CD4-positive, alpha-beta T cell treated with Interleukin-17A for 1 hour (primary cell): ENCODE measurements around the gene GCM1.
"Not testable (repeated sequence)": the region's sequence is repeated elsewhere in the genome, so short reads cannot be mapped to it uniquely, and the experiment has no call there.

Experiments used
- DNase-seq: peaks from one replicate; pipeline ENCODE4 v3.0.0-alpha.2; 2020

GCM1 gene

DNA sequence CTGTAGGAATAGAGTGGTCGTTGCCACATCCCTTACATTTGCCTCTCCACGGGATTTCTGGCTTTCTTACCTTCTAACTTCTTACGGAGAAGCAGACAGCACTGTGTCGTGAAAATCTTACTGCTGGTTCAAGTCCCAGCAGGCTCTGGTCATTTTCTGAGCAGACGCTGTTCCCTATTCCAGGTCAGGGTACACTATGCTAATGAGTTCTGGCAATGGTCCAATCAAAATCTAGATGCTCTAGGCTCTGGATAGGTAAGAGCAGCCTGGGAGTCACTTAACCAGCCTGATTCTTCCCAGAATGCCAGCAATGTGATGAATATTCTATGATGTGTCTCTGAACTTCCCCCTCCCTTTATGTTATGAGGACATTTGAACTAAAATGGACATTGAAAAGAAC, at the start of gene GCM1:
GCM1 (minus strand) TSS at position 158 of the 400 bp plus-strand sequence. CDS start 3,209 bp downstream, outside the sequence.
- no peak for DNase-seq

- no peak for DNase-seq
Observed at GRCh38 chr6:53197553-53197952, 48.9 kb upstream of the GCM1 start.

- DNase-seq, result no peak
Observed at GRCh38 chr6:53195048-53195447, 46.4 kb upstream of the GCM1 start.

DNA sequence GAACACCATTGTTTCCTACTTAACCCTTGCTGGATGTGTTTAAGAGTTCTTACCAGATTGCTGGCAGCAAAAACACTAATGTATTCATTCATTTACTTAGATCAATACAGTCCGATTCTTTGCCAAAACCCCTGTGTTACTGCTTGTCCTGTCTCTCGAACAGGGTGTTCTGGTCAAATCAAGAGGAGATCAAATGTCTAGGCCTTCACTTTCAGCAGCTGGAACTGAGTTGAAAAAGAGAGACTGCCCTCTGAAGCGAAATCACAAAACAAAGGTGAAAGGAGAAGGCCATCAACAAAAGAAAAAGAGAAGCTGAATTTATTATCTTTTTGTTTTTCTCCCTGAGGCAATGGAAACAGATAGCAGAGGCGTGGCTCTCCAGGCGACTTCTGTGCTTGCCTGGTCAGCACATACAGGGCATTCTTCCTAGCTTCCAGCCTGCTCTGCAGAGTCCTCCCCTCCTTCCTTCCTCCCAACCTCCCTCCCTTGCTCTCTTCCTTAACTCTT, 44.1 kb upstream of the GCM1 start:
- no peak for DNase-seq

- no peak for DNase-seq
Observed at GRCh38 chr6:53189554-53189953, 40.9 kb upstream of the GCM1 start.

DNA sequence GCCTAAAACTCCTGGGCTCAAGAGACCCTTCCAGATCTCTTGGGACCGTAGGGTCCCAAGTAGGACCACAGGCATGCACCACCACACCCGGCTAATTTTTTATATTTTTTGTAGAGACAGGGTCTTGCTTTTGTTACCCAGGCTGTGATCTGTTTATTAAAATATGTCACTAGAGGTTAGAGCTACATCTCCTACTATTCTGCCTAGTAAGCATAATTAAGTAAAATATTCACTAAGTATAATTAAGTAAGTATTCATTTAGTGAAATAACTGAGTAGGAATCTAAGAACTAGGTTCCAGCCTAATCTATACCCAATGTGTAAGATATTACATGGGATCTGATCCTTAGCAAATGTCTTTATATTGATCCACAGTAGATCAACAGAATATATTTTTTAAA, 40.2 kb upstream of the GCM1 start:
- no peak for DNase-seq

DNA sequence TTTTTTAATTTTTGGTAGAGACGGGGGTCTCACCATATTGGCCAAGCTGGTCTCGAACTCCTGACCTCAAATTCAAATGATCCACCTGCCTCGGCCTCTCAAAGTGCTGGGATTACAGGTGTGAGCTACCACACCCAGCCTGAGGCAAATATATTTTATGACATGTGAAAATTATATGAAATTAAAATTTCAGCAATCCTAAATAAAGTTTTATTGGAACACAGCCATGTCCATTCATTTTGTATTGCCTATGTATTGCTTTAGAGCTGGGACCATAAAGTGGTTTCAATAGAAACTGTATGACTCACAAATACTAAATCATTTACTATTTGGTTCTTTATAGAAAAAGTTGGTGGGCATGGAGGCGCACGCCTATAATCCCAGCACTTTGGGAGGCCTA, 32.0 kb upstream of the GCM1 start:
- DNase-seq, result no peak

GRCh38 chr6:53179961-53180651, 31.5 kb upstream of the GCM1 start:
- DNase-seq, result peak; percentile 32

DNA sequence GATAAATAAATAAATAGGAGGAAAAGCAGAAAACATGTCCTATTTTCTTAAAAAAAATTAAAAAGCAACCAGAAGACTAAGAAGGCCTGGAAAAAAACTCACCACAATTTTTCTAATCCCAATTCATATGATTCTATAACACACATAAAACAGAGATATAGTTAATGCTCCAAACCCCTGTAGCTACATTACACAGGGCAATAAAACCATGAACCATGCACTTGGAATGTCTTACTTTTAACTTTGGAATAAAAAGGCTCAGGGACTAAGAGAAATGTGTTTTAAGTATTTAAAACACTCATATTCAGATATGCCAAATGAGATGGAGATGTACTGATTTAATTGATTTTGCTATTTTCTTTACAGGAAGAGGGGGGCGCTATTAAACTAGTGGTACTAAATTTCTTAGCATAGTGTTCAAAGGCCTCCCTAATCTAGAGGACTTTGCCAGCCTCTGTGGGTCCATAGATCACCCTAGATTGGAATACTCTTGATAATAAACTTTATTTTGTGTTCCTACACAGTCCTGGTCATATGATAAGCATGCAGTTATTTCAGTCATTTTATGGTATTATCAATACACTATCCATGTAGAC, 30.3 kb upstream of the GCM1 start:
- no peak for DNase-seq

GRCh38 chr6:53175027-53175426, 26.4 kb upstream of the GCM1 start:
- no peak for DNase-seq

DNA sequence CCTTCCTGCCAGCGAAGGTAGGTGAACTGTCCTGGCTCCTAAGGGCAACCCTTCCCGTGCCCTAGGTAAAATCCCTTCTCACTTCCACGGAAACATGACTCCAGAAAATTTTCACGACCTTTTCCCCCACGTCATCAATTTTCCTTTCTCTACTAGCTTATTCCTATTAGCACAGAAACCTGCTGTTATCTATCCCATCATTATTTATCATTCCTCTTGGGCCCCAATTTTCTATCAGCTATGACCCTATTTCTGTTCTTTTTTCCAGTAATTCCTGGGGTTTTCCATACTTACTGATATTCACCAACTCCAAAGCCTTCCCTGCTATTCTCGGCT, 23.8 kb upstream of the GCM1 start:
- no peak for DNase-seq

GRCh38 chr6:53171605-53172467, 23.2 kb upstream of the GCM1 start:
- peak; percentile 89 for DNase-seq

DNA sequence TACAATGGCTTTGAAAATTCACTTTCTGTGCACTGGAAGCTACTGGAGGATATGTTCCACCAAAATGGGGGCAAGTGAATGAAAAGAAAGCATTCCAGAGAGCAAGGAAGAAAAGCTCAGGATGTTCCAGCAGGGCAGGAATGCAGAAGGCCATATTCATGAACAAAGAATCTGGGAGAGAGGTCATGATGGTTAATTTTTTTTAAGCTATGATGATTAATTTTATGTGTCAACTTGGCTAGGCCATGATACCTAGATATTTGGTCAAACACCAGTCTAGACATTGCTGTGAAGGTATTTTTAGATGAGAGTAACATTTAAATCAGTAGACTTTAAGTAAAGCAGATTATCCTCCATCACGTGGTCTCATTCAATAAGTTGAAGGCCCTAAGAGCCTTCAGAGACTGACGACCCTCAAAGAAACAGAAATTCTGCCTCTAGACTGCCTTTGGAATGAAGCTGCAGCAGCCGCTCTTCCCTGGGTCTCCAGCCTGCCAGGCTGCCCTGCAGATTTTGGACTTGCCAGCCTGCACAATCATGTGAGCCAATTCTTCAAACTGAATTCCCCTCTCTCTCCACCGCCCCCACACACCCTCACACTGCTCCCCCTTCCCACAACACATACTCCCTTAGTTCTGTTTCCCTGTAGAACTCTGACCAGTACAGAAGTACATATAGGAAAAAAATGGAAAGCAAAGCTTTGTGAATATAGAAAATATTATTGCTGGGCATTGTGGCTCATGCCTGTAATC, 20.1 kb upstream of the GCM1 start:
- DNase-seq, result no peak

- no peak for DNase-seq
Observed at GRCh38 chr6:53165293-53165692, 16.7 kb upstream of the GCM1 start.

- DNase-seq, result no peak
Observed at GRCh38 chr6:53162606-53163005, 14.0 kb upstream of the GCM1 start.

- no peak for DNase-seq
Observed at GRCh38 chr6:53161481-53162009, 12.9 kb upstream of the GCM1 start.

- DNase-seq, result no peak
Observed at GRCh38 chr6:53159558-53159957, 10.9 kb upstream of the GCM1 start.

GRCh38 chr6:53158076-53158475, 9.4 kb upstream of the GCM1 start:
- not testable (repeated sequence) for DNase-seq

DNA sequence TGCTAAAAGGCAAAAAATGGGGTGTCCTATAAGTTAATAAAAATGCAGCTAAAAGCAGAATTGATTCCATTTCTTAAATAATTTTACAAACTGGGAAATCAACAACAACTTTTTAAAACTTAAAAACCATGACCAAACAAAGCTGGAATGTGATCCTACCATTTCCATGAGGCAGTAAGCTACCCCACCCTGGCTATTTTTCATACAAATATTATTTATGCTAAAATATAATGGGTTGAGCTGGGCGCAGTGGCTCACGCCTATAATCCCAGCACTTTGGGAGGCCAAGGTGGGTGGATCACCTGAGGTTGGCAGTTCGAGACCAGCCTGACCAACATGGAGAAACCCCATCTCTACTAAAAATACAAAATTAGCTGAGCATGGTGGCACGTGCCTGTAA, 6.6 kb upstream of the GCM1 start:
- not testable (repeated sequence) for DNase-seq

GRCh38 chr6:53154794-53155193, 6.2 kb upstream of the GCM1 start:
- DNase-seq, result no peak

DNA sequence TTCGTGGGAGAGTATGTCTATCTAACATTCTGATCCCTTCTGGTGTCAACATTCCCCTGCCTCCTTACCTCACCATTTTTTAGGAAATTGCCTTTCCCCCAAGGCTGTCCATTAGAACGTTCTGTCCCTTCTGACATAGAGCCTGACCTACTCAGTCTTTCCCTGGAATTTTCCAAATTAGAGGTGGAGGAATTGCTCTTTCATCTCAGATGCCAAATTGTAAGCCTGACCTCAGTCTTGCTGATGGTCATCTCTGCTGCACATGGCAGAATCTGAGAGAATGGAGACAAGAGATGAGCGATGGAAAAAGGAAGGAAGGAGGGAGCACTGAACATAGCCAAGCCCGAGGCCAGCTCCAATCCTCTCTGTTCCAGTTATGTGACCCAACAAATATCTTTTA, 5.4 kb upstream of the GCM1 start:
- no peak for DNase-seq

DNA sequence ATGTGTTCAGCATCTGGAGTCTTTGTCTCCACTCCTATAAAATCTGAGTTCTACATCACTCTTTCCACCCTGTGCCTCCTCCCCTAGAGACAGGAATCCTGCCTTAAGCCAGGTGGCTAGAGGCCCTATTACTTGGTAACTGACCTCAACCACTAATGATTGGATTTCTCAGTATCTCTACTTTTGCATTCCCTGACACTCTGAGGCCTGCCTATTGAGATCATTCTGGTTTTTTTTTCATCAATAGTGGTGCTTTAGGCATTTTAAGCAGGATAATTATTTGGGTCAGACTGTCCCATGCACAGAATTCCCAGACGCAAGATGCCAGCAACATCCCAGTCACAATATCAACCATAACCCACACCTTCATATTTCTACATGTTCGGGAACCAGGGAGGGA, 3.9 kb upstream of the GCM1 start:
- DNase-seq, result no peak

GRCh38 chr6:53151676-53152075, 3.0 kb upstream of the GCM1 start:
- no peak for DNase-seq
